Stomach (tissue), 9 donors: ENCODE data around the gene ATP11A. TPM values are rescaled to one million over a fixed set of nuclear protein-coding genes. Genes with fewer than 3 reads are reported as not detected.

Source experiments
- DNase-seq, 2 donors: peaks; one replicate each; pipeline versions ENCODE4 v3.0.0 to v3.0.0-alpha.2; 2013 to 2019
- H3K27ac ChIP-seq, 5 donors: fragments of 200-600 bp in 4 of 5; sonication (generic) in 4 of 5; one replicate each; pipeline ENCODE4 v1.5.1; 2013 to 2019; ENCODE audit warnings: mild to moderate bottlenecking in 1 of 5, moderate library complexity in 1 of 5
- H3K27me3 ChIP-seq, 3 donors: fragments of 200-600 bp; sonication (generic); one replicate each; pipeline ENCODE4 v1.5.1; 2017 to 2019; ENCODE audit warnings: mixed run types in 1 of 3
- H3K36me3 ChIP-seq, 4 donors: fragments of 200-600 bp; sonication (generic); 1 replicate in 3 of 4; 2 replicates in 1 of 4; pipeline ENCODE4 v1.5.1; 2016 to 2019
- H3K4me1 ChIP-seq, 4 donors: fragments of 200-600 bp; sonication (generic); one replicate each; pipeline ENCODE4 v1.5.1; 2016 to 2019
- H3K4me3 ChIP-seq, 4 donors: fragments of 200-600 bp; sonication (generic) in 3 of 4; one replicate each; pipeline ENCODE4 v1.5.1; 2016 to 2019; ENCODE audit warnings: mild to moderate bottlenecking in 1 of 4
- H3K9me3 ChIP-seq, 4 donors: fragments of 200-600 bp; sonication (generic); one replicate each; pipeline ENCODE4 v1.5.1; 2016 to 2019
- CTCF ChIP-seq, 7 experiments: fragments of 450-650 bp in 4 of 7; fragments of 200-600 bp in 3 of 7; sonication (generic) in 3 of 7; IDR thresholded peaks; one replicate each; pipeline ENCODE4 v1.5.1; 2016 to 2019; ENCODE audit warnings: antibody characterized with exemption in 7 of 7, control low read depth in 2 of 7, mild to moderate bottlenecking in 1 of 7
- EP300 ChIP-seq: sonication (generic); formaldehyde crosslinking; IDR thresholded peaks from one replicate; pipeline ENCODE4 v1.6.1; 2017; ENCODE audit warnings: antibody characterized with exemption
- POLR2A ChIP-seq, 4 donors: fragments of 450-650 bp; IDR thresholded peaks; one replicate each; pipeline ENCODE4 v1.6.1; 2016; ENCODE audit warnings: antibody characterized with exemption in 4 of 4, control low read depth in 2 of 4, mild to moderate bottlenecking in 1 of 4, moderate library complexity in 1 of 4
- POLR2AphosphoS5 ChIP-seq, 3 donors: sonication (generic); formaldehyde crosslinking; IDR thresholded peaks; one replicate each; pipeline ENCODE4 v1.6.1; 2016; ENCODE audit warnings: antibody characterized with exemption in 3 of 3
- WGBS, 5 donors: extraction: QIAGEN DNeasy Blood & Tissue Kit in 3 of 5; methylation state at CpG; one replicate each; pipeline versions ENCODE4 v1.1.5 to v1.1.7; 2013 to 2018; 5-methylcytosine and 5-hydroxymethylcytosine counted together
- intact Hi-C: fragments of 100-400 bp; cut with DNase I; formaldehyde crosslinking; loops from one replicate; pipeline ENCODE4 v1.15.1; 2023; ENCODE audit warnings: low total_unique reads
- polyA plus RNA-seq, 3 donors: library from polyadenylated mRNA; stranded (reverse); fragments of 200-250 nt; gene quantifications; one replicate each; pipeline ENCODE4 v1.2.3, GENCODE V29; 2013
- total RNA-seq, 5 donors: library from RNA; depleted of rRNA; stranded (reverse); fragments of >200 nt; gene quantifications; one replicate each; pipeline versions ENCODE4 v1.1.0 to v1.2.3, GENCODE V29; 2014 to 2016
- donor health status: healthy with polysubstance abuse.
- donor health status: Bipolar disorder and iron deficiency.
- donor health status: healthy.

The ATP11A gene
- total and polyA plus RNA-seq, 8 donors: 1.1 to 70.9 (median 12.3) TPM

DNA sequence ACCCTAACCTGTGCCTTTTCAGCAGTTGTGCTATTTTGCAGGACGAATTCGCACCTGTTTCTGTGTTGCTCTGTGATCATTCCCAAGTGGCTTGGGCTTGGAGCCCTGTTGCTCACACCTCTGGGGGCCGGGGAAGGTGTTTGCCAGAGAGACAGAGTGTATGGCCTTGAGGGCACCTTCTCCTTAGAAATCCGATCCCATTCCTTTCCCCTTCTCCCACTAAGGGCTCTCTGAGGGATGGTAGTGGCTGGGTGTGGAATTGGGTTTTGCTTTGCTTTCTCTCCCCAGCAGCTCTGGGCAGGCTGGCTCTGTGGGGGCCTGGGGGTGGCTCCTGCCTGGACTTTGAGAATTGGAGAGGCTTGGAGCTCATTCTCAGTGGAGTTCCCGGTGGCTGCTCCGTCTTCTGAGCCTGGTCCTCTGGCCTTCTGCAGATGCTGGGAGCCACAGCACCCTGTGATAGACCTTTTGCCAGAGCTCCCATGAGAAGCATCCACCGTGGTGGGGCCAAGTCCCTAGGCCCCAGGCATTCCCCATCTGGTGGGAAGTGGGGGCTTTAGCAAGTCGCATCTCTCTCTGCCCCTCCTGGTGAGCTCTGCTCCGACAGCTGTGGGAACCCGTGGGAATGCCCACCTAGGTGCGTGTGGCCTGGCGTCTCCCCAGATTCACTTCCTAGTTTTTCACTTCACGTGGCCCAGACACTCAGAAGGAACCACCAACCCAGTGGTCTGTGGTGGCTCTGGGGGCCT is 26.1 kb downstream of the ATP11A start:
- Histone ChIP-seq H3K4me3 (no peak overlapping the region), H3K36me3 (no peaks in the 10 kb centered on the region), H3K27me3 (no peaks in the 10 kb centered on the region), H3K27ac (no peak overlapping the region), H3K4me1 (peaks cover 15 to 35% (median 23%) of the 10 kb centered on the region in 4 donors), H3K9me3 (no peaks in the 10 kb centered on the region)
- DNase-seq: no peak
- TF ChIP-seq POLR2AphosphoS5 (IDR thresholded peaks at IDR 0.05) (no peak), EP300 (no peak), POLR2A (IDR thresholded peaks at IDR 0.05) (no peak), CTCF (IDR thresholded peaks at IDR 0.05) (no peak)
- intact Hi-C loops: no loop called here
- WGBS, 5 donors: 73 to 82% (median 78%) methylated on average over 9 to 13 of the region's 13 CpGs

- H3K27ac ChIP-seq: no peak overlapping the region
- no peaks in the 10 kb centered on the region for H3K9me3 ChIP-seq
- intact Hi-C loops: no loop called here
- no peaks in the 10 kb centered on the region for H3K27me3 ChIP-seq
- no peaks in the 10 kb centered on the region for H3K36me3 ChIP-seq
- H3K4me1 ChIP-seq: peaks cover 10 to 35% (median 23%) of the 10 kb centered on the region in 4 donors
- no peak for TF ChIP-seq CTCF (IDR thresholded peaks at IDR 0.05)
- TF ChIP-seq POLR2A (IDR thresholded peaks at IDR 0.05): no peak
- no peak for TF ChIP-seq POLR2AphosphoS5 (IDR thresholded peaks at IDR 0.05)
- TF ChIP-seq EP300: no peak
- H3K4me3 ChIP-seq: no peak overlapping the region
- DNase-seq: no peak
- 90 to 97% (median 96%) methylated on average over 11 to 13 of the region's 13 CpGs for WGBS, 5 donors
These were observed 26.6 kb downstream of the ATP11A start for GRCh38 chr13:112716461-112716820.

DNA sequence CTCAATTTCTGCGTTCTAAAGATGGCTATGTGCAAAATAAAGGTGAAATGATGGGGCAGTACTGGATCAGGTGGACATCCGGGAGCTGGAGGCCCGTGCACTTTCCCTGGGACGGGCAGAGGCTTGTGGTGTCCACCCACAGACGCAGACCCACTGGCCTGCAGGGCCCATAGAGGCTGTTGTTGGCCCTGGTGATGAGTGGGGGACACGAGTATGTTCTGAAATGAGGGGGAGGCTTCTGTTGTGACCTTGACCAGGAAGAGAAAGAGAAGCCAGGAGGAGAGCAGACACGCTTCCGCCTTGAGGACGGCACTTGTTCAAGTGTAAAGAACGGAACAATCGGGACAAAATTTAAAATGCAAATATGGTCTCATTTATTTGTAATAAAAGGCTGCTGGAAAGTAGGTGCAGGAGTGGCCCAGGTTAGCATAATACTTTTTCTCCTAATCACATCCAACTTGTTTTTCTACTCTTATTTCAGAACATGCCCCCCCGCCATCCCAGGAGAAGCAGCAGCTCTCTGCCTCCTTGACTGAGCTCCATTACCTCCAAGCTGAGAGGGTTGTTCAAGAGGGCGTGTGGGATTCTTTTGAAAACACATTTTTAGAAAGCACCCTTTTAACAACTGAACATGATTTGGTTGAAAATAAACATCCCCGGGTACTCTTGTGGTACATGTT is 27.1 kb downstream of the ATP11A start:
- no peaks in the 10 kb centered on the region for H3K27me3 ChIP-seq
- no peak for DNase-seq
- peaks cover 13 to 35% (median 23%) of the 10 kb centered on the region in 4 donors for H3K4me1 ChIP-seq
- intact Hi-C loops: no loop called here
- no peak for TF ChIP-seq POLR2AphosphoS5 (IDR thresholded peaks at IDR 0.05)
- TF ChIP-seq POLR2A (IDR thresholded peaks at IDR 0.05): no peak
- no peak for TF ChIP-seq CTCF (IDR thresholded peaks at IDR 0.05)
- no peak for TF ChIP-seq EP300
- no peak overlapping the region for H3K4me3 ChIP-seq
- H3K9me3 ChIP-seq: no peaks in the 10 kb centered on the region
- H3K27ac ChIP-seq: no peak overlapping the region
- 81 to 87% (median 84%) methylated on average over 14 of the region's 14 CpGs for WGBS, 5 donors
- H3K36me3 ChIP-seq: no peaks in the 10 kb centered on the region

DNA sequence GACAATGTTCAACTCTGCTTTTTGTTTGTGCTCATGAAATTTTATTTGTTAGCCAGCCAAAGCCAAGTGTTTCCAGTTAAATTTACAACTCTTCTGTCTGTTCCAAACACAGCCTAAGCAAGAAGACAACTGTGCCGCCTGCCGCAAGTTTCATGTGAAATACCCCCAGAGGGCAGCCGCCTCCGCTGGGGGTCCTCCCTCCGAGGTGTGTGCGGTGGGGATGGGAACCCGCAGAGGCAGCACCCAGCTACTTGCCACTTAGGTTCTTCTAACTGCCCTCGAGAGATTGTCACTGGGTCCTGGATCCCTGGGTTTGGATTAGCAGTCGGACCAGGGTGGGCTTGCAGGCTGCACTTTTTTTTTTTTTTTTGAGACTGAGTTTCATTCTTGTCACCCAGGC is 28.5 kb downstream of the ATP11A start:
- no peak overlapping the region for H3K4me3 ChIP-seq
- DNase-seq: no peak
- H3K27ac ChIP-seq: no peak overlapping the region
- intact Hi-C loops: no loop called here
- WGBS, 5 donors: 95 to 98% (median 97%) methylated on average over 9 of the region's 9 CpGs
- no peaks in the 10 kb centered on the region for H3K9me3 ChIP-seq
- peaks cover 8 to 35% (median 23%) of the 10 kb centered on the region in 4 donors for H3K4me1 ChIP-seq
- no peaks in the 10 kb centered on the region for H3K27me3 ChIP-seq
- TF ChIP-seq POLR2A (IDR thresholded peaks at IDR 0.05) (no peak), POLR2AphosphoS5 (IDR thresholded peaks at IDR 0.05) (no peak), EP300 (no peak), CTCF (IDR thresholded peaks at IDR 0.05) (no peak)
- no peaks in the 10 kb centered on the region for H3K36me3 ChIP-seq
